K562 (cell line): ENCODE measurements around the gene LEPR. TPM values are rescaled to one million over a fixed set of nuclear protein-coding genes. Genes with fewer than 3 reads are reported as not detected.
A peak's percentile ranks its signal among the peaks of the same experiment; 100 is the strongest.

Experiments
- ARID2 ChIP-seq: fragments of 450-650 bp; IDR thresholded peaks from 2 replicates; pipeline ENCODE4 v1.6.1; 2017; ENCODE audit warnings: antibody characterized with exemption, mild to moderate bottlenecking
- CCAR2 ChIP-seq: fragments of 200-400 bp; formaldehyde crosslinking; IDR thresholded peaks from 2 replicates; pipeline ENCODE4 v1.6.1; 2017; ENCODE audit warnings: mild to moderate bottlenecking, low read depth, low read length
- E2F3 ChIP-seq: fragments of 250-450 bp; sonication (Bioruptor Pico); IDR thresholded peaks from 2 replicates; pipeline ENCODE4 v1.4.0; 2020; ENCODE audit warnings: mild to moderate bottlenecking
- FOXJ2 ChIP-seq: fragments of 200-800 bp; sonication (Bioruptor generic); IDR thresholded peaks from 2 replicates; pipeline ENCODE4 v1.6.1; 2016; ENCODE audit warnings: missing genetic modification characterization, missing compliant biosample characterization
- GTF2F1 ChIP-seq: IDR thresholded peaks from 2 replicates; pipeline ENCODE4 v1.6.1; 2011; ENCODE audit warnings: low read depth, low read length, improper control_type of control experiment
- HNRNPLL ChIP-seq: fragments of 200-400 bp; formaldehyde crosslinking; IDR thresholded peaks from 2 replicates; pipeline ENCODE4 v1.6.1; 2017; ENCODE audit warnings: low read length, low read depth, mild to moderate bottlenecking; ENCODE audit not compliant: poor library complexity, severe bottlenecking
- MECOM ChIP-seq: fragments of 250-450 bp; sonication (Bioruptor Pico); IDR thresholded peaks from 2 replicates; pipeline ENCODE4 v1.8.0; 2022; ENCODE audit warnings: inconsistent platforms
- MYC ChIP-seq, 2 experiments: fragments of 250-450 bp in 1 of 2; sonication (Bioruptor Pico) in 1 of 2; IDR thresholded peaks; 2 replicates each; pipeline versions ENCODE4 v1.5.1 to v1.6.1; 2012 to 2021; ENCODE audit warnings: low read depth in 2 of 2, borderline replicate concordance in 1 of 2, improper control_type of control experiment in 1 of 2, low read length in 1 of 2, mild to moderate bottlenecking in 1 of 2, moderate library complexity in 1 of 2
- MYNN ChIP-seq, 2 experiments: sonication (generic); formaldehyde crosslinking in 1 of 2; IDR thresholded peaks; 2 replicates each; pipeline versions ENCODE4 v1.5.0 to v1.6.1; 2016 to 2020; ENCODE audit warnings: antibody characterized with exemption in 1 of 2, missing genetic modification reagents in 1 of 2
- NFIC ChIP-seq: fragments of 450-650 bp; IDR thresholded peaks from 2 replicates; pipeline ENCODE4 v1.6.1; 2017; ENCODE audit warnings: mild to moderate bottlenecking, inconsistent platforms
- NFIX ChIP-seq: fragments of 250-450 bp; sonication (Bioruptor Pico); IDR thresholded peaks from 2 replicates; pipeline ENCODE4 v1.4.0; 2020; ENCODE audit warnings: low read depth, mild to moderate bottlenecking, moderate library complexity
- NFXL1 ChIP-seq: fragments of 450-650 bp; formaldehyde crosslinking; IDR thresholded peaks from 2 replicates; pipeline ENCODE4 v1.4.0; 2021; ENCODE audit warnings: mild to moderate bottlenecking
- OTX1 ChIP-seq: fragments of 450-650 bp; formaldehyde crosslinking; IDR thresholded peaks from 2 replicates; pipeline ENCODE4 v1.4.0; 2022; ENCODE audit warnings: mild to moderate bottlenecking
- RB1 ChIP-seq: fragments of 450-650 bp; IDR thresholded peaks from 2 replicates; pipeline ENCODE4 v1.6.1; 2017; ENCODE audit warnings: low read depth, mild to moderate bottlenecking
- TAF1 ChIP-seq: IDR thresholded peaks from 2 replicates; pipeline ENCODE4 v1.6.1; 2011; ENCODE audit warnings: mild to moderate bottlenecking, low read length, moderate library complexity; ENCODE audit not compliant: insufficient read depth, control insufficient read depth, severe bottlenecking; ENCODE audit errors: extremely low read depth
- TAL1 ChIP-seq: fragments of 450-650 bp; IDR thresholded peaks from 2 replicates; pipeline ENCODE4 v1.6.1; 2016; ENCODE audit warnings: mild to moderate bottlenecking
- ZFP1 ChIP-seq: fragments of 450-650 bp; formaldehyde crosslinking; IDR thresholded peaks from 2 replicates; pipeline ENCODE4 v1.4.0; 2020; ENCODE audit warnings: mild to moderate bottlenecking, mixed read lengths
- ZFPM2 ChIP-seq: fragments of 250-450 bp; sonication (Bioruptor Pico); IDR thresholded peaks from 2 replicates; pipeline ENCODE4 v1.5.1; 2022; ENCODE audit warnings: mild to moderate bottlenecking
- polyA plus RNA-seq, 8 experiments: library from polyadenylated mRNA; depleted of rRNA in 4 of 8; stranded (reverse) in 5 of 8; unstranded in 3 of 8; fragments of >200 nt; fragmentation: Nextera tagmentation in 2 of 8; fragmentation: Illumina TruSeq in 1 of 8; extraction: Ambion mirVana in 2 of 8; extraction: Trizol in 1 of 8; gene quantifications; 2 replicates each; pipeline versions ENCODE4 v1.2.1 to v1.2.3, GENCODE V29; 2011 to 2014; ENCODE audit warnings: inconsistent platforms in 1 of 8, missing spikeins in 1 of 8
- total RNA-seq, 7 experiments: library from RNA; depleted of rRNA in 6 of 7; stranded (reverse); fragments of >200 nt in 6 of 7; fragmentation: Illumina TruSeq in 2 of 7; extraction: Trizol in 2 of 7; gene quantifications; 2 replicates each; pipeline versions ENCODE4 v1.2.1 to v1.2.3, GENCODE V29; 2011 to 2021; ENCODE audit warnings: low replicate concordance in 1 of 7
- TF ChIP-seq, protein P1 (sequence below): fragments of 450-650 bp; formaldehyde crosslinking; IDR thresholded peaks from 2 replicates; pipeline ENCODE4 v1.4.0; 2020; ENCODE audit warnings: mild to moderate bottlenecking, moderate library complexity
- TF ChIP-seq, protein P2 (sequence below): IDR thresholded peaks from 2 replicates; pipeline ENCODE4 v1.6.1; 2016; ENCODE audit warnings: missing genetic modification characterization, missing compliant biosample characterization
- TF ChIP-seq, protein P3 (sequence below), 2 experiments: fragments of 450-650 bp; IDR thresholded peaks; 2 replicates each; pipeline ENCODE4 v1.6.1; 2018; ENCODE audit warnings: mild to moderate bottlenecking in 2 of 2, low read depth in 1 of 2; ENCODE audit not compliant: partially characterized antibody in 2 of 2

LEPR gene
- total and polyA plus RNA-seq, 9 of the 15 experiments (the other 6 are each of a cell fraction or from before 2014, with no cell fraction given), result 12.2 to 111 (median 43.1) TPM

DNA sequence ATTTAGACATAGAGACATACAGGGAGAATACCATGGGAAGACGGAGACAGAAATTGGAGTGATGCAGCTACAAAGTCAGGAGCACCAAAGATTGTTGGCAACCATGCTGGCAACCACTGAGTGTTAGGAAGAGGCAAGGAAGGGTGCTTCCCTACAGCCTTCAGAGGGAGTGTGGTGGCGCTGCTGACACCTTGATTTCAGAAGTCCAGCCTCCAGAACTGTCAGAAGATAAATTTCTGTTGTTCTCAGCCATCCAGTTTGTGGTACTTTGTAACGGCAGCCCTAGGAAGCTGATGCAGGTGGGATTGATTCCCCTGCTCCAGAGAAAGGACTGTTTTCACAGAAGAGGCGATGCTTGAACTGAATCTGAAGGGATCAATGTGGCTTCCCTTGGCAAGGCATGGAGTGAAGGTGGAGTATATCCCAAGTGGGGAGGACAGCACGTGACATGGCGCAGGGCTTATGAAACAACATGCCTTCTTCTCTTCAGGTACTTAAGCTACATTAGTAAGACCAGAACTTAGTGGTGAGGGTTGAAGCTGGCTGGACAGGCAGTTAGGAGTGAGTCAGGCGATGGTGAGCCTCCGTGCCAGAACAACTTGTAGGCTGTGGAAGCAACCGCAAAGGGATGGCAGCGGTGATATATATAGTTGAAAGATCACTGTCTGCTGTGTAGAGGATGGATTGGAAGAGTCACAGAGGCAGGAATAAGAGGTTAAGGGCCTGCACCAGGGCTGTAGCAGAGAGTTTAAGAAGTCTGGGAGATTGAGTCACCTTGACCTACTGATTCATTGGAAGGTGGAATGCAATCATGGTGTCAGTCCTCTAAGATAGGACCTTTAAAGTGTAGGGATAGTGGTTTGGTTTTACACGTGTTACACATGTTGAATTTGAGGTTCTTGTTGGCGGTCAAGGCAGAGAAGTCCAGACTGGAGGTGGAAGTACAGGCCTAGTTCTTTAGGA lies 2.1 kb downstream of the LEPR start (continued):
- no peak for TF ChIP-seq GTF2F1
- TF ChIP-seq ZFPM2 (CRISPR knock-in tag), result no peak
- no peak for TF ChIP-seq ZFP1 (CRISPR knock-in tag)
- no peak for TF ChIP-seq HNRNPLL
- TF ChIP-seq MYNN (IDR thresholded peaks at IDR 0.05), result 0 out of 2 replicates have a peak, but pooled peaks have one; percentile 2
- TF ChIP-seq MYNN (CRISPR knock-in tag; IDR thresholded peaks at IDR 0.05), result no peak
- no peak for TF ChIP-seq TAL1
- TF ChIP-seq E2F3 (CRISPR knock-in tag), result no peak
- TF ChIP-seq ARID2, result no peak
- TF ChIP-seq MYC (IDR thresholded peaks at IDR 0.05; ENCODE audit: low read depth, low read length), result peak; percentile 38; the same call in 1 of the 2 replicates
- no peak for TF ChIP-seq MYC (CRISPR knock-in tag; IDR thresholded peaks at IDR 0.05; ENCODE audit: borderline replicate concordance, low read depth)
- no peak for TF ChIP-seq NFXL1 (CRISPR knock-in tag)
- TF ChIP-seq, protein P1, sequence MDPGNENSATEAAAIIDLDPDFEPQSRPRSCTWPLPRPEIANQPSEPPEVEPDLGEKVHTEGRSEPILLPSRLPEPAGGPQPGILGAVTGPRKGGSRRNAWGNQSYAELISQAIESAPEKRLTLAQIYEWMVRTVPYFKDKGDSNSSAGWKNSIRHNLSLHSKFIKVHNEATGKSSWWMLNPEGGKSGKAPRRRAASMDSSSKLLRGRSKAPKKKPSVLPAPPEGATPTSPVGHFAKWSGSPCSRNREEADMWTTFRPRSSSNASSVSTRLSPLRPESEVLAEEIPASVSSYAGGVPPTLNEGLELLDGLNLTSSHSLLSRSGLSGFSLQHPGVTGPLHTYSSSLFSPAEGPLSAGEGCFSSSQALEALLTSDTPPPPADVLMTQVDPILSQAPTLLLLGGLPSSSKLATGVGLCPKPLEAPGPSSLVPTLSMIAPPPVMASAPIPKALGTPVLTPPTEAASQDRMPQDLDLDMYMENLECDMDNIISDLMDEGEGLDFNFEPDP, result 0 out of 2 replicates have a peak, but pooled peaks have one; percentile 62
- no peak for TF ChIP-seq NFIX (CRISPR knock-in tag)
- TF ChIP-seq TAF1, result peak; percentile 29
- TF ChIP-seq FOXJ2 (tag), result no peak
- no peak for TF ChIP-seq NFIC
- no peak for TF ChIP-seq RB1
- 0 out of 2 replicates have a peak, but pooled peaks have one; percentile 75 for TF ChIP-seq CCAR2
- TF ChIP-seq MECOM (CRISPR knock-in tag), result no peak
- TF ChIP-seq, protein P2, sequence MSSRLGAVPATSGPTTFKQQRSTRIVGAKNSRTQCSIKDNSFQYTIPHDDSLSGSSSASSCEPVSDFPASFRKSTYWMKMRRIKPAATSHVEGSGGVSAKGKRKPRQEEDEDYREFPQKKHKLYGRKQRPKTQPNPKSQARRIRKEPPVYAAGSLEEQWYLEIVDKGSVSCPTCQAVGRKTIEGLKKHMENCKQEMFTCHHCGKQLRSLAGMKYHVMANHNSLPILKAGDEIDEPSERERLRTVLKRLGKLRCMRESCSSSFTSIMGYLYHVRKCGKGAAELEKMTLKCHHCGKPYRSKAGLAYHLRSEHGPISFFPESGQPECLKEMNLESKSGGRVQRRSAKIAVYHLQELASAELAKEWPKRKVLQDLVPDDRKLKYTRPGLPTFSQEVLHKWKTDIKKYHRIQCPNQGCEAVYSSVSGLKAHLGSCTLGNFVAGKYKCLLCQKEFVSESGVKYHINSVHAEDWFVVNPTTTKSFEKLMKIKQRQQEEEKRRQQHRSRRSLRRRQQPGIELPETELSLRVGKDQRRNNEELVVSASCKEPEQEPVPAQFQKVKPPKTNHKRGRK, result no peak
- no peak for TF ChIP-seq OTX1
- TF ChIP-seq, protein P3, sequence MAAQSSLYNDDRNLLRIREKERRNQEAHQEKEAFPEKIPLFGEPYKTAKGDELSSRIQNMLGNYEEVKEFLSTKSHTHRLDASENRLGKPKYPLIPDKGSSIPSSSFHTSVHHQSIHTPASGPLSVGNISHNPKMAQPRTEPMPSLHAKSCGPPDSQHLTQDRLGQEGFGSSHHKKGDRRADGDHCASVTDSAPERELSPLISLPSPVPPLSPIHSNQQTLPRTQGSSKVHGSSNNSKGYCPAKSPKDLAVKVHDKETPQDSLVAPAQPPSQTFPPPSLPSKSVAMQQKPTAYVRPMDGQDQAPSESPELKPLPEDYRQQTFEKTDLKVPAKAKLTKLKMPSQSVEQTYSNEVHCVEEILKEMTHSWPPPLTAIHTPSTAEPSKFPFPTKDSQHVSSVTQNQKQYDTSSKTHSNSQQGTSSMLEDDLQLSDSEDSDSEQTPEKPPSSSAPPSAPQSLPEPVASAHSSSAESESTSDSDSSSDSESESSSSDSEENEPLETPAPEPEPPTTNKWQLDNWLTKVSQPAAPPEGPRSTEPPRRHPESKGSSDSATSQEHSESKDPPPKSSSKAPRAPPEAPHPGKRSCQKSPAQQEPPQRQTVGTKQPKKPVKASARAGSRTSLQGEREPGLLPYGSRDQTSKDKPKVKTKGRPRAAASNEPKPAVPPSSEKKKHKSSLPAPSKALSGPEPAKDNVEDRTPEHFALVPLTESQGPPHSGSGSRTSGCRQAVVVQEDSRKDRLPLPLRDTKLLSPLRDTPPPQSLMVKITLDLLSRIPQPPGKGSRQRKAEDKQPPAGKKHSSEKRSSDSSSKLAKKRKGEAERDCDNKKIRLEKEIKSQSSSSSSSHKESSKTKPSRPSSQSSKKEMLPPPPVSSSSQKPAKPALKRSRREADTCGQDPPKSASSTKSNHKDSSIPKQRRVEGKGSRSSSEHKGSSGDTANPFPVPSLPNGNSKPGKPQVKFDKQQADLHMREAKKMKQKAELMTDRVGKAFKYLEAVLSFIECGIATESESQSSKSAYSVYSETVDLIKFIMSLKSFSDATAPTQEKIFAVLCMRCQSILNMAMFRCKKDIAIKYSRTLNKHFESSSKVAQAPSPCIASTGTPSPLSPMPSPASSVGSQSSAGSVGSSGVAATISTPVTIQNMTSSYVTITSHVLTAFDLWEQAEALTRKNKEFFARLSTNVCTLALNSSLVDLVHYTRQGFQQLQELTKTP (IDR thresholded peaks at IDR 0.05; ENCODE audit: low read depth in 1 of 2, partially characterized antibody in 2 of 2), result no peak
